CD4-positive, alpha-beta T cell treated with Interferon alpha-2 for 1 hour (primary cell): ENCODE data around the gene HNF1B.

Source experiments
- DNase-seq, 2 donors: peaks; one replicate each; pipeline ENCODE4 v3.0.0-alpha.2; 2020 to 2022

Gene HNF1B

DNA sequence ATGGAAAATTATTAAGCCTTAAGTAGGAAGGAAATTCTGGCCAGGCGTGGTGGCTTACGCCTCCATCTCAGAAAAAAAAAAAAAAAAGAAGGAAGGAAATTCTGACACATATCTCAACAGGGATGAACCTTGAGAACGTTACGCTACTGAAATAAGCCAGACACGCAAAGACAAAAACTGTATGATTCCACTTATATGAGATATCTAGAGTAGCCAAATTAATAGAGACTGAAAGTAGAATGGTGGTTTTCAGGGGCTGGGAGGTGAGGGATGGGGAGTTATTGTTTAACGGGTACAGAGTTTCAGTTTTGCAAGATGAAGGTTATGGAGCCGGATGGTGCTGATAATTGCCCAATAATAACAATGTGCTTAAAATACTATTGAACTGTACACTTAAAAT, 16.2 kb upstream of the HNF1B start:
- DNase-seq: no peak

DNA sequence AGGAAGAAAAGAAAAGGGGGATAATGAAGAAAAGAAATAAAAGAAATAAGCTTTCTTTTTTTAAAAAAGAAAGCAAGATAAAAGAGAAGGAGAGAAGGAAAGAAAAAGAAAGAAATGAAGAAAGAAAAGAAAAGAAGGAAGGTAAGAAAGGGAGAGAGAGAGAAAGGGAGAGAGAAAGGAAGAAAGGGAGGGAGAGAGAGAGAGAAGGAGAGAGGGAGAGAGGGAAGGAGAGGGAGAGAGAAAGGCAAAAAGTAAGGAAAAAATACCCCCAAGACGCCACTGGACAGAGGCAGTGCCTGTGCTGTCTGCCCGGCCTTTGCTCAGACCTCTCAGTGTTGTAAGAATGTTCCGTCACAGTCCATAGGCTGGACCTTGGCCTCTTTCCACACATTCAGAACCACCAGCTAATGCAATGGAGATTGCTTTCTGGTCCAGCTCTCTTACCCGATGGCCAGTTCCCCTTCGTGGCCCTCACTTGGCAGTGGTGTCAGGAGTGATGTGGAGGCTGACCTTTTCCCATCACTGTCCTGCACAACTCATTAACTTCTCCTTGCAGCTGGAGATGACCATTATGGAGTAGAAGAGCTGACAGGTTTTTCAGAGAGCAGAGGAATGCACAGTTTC, 14.3 kb upstream of the HNF1B start:
- DNase-seq: no peak

DNA sequence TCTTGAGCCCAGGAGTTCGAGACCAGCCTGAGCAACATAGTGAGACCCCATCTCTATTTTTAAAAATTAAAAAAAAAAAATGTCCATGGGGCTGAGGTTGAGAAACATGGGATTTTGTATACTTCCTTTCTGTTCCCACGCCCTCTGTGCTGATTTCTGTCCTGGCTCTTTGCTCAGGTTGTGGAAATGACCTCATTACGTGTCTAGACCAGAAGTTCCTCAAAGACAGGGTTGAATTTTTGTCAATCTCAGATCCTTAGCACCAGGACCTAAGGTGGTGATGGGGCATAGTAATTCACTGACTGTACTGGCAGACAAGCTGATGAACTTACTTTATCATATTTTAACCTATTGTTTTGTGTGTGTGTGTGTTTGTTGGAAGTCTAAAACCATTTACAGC, 11.2 kb upstream of the HNF1B start:
- no peak for DNase-seq

DNA sequence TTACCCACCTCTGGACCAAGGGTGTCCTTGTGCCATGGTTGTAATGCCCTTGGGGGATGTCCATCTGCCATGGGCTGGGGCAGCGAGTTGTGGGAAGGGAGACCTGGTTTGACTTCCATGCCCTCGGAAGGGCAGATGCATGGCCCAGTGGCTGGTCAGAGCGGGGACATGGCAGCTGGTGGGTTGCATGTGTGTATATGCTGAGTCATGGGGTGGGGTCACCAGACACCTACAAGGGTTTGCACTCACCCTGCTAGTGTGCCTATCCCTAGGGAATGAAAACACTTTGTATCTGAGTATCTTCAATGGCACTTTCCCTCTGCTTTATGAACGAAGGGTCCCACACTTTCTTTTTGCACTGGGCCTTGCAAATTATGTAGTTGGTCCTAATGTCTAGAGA, 10.6 kb upstream of the HNF1B start:
- no peak for DNase-seq

DNA sequence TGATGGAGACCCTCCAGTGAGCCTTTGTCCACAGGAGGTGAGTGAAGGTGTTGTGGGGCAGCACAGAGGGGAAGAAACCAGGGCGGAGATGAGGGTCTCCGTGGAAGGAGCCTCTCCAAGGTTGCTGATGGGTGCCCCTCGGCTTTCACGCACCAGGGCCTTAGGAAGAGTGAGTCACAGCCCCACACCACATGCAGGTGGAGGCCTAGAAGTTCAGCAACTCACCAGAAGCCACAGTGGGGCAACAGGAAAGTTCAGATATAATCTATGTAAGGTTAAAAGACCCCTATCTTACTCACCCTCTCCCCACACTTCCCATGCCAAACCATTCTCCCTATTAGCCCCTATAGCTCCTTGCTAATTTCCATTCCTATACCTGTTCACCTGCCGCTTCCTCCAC, 9.5 kb upstream of the HNF1B start:
- no peak for DNase-seq

DNA sequence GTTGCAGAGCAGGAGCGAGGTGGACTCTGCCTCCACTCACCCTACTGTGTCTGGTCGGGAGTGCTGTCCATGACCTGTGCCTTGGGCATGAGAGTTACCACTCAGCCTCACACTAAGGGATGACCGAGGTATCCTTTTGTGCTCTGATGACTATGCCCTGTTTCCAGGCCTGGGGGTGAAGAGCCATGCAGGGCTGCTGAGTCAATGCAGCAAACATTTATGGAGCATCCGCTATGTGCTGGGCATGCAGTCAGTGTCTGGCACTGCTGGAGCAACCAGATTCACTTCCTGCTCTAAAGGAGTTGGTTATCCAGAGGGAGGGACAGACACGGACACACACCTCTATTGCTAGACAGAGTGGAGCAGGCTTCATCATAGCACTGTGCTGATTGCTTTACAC, 7.6 kb upstream of the HNF1B start:
- no peak for DNase-seq

GRCh38 chr17:37750768-37751475, 6.1 kb upstream of the HNF1B start:
- DNase-seq: no peak

DNA sequence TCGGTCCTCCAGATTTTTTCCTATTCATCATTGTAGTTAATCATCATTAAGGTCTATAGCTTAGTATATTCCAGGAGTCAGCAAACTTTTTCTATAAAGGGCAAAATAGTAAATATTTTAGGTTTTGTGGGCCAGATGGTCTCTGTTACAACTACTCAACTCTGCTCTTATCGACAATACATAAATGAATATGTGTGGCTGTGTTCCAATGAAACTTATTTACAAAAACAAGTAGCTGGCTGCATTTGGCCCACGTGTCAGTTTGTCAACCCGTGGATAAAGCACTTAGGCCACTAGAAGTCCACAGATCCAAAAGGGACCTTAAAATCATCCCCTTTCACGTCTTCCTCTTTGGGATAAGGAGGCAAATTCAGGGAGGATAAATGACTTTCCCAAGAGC, 5.4 kb upstream of the HNF1B start:
- no peak for DNase-seq

- no peak for DNase-seq
Observed at GRCh38 chr17:37747222-37747621, 2.4 kb upstream of the HNF1B start.

DNA sequence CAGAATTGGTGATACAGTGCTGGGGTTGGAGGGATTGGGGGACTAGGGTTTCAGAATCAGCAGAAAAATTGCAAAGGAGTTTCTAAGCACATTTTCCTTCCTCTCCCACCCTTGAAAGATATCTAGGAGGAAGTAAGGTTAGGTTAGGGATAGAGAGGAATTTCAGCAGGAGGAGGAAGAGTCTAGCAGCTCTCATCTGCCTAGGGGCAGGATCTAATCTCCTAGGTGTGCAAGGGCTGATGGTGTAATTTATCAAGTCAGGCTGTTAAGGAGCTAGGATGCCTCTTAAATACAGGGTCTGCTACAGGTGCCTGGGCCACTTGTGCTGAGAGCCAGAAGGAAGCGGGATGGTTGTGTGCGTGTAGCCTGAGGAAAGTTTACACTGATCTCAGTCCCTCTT, 1.8 kb upstream of the HNF1B start:
- no peak for DNase-seq

- DNase-seq: no peak
Observed at GRCh38 chr17:37745801-37746426, 1.1 kb upstream of the HNF1B start.

GRCh38 chr17:37744633-37744927, 279 bp downstream of the HNF1B start:
- DNase-seq: no peak

DNA sequence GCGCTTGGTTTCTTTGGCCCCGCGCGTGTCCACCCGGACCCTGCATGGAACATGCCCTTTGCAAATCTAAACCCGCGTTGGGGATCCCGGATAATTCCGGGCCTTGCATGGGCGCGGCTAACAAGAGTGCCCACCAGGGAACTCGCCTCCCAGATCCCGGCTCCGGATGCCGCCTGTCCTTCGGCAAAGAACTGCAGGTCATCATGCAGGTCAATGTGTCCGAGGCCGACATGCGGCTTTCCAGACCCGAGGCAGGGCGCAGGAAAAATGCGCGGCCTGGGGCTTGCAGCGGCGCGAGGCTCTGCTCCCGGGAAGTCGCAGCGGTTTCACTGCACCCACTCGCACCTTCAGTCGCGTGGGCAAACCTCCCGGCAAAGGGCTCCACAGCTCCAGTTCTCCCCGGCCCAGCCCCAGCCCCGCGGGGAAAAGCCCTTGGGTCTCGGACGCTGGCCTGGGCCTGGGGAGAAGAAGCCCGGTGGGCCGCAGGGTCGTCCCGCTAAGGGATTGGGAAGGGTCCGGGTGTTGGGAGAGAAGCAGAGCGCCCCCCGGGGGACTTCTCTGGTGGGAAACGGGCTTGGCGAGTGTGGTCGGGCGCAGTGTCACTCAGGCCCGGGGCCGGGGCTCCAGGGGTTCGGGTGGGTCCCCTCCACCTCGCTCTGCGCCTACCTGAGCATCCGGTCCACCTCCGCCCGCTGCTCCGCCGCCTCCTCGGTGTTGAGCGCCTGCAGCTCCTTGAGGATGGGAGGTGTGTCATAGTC, 805 bp downstream of the HNF1B start:
- no peak for DNase-seq

DNA sequence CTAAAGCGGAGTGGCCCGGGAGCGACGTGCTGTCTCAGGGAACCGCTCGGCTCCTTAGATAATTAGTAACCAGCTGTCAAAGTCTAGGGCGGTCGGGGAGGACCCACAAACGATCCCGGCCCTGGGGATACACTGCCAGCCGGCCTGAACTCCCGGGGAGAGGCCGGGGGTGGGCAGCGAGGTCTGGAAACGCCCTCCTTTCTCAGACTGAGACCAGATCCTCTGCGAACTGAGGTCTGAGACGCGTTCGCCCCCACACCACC, 1.3 kb downstream of the HNF1B start:
- no peak for DNase-seq

- DNase-seq: no peak
Observed at GRCh38 chr17:37742762-37743611, 1.9 kb downstream of the HNF1B start.

GRCh38 chr17:37742116-37742761, 2.6 kb downstream of the HNF1B start:
- DNase-seq: no peak

DNA sequence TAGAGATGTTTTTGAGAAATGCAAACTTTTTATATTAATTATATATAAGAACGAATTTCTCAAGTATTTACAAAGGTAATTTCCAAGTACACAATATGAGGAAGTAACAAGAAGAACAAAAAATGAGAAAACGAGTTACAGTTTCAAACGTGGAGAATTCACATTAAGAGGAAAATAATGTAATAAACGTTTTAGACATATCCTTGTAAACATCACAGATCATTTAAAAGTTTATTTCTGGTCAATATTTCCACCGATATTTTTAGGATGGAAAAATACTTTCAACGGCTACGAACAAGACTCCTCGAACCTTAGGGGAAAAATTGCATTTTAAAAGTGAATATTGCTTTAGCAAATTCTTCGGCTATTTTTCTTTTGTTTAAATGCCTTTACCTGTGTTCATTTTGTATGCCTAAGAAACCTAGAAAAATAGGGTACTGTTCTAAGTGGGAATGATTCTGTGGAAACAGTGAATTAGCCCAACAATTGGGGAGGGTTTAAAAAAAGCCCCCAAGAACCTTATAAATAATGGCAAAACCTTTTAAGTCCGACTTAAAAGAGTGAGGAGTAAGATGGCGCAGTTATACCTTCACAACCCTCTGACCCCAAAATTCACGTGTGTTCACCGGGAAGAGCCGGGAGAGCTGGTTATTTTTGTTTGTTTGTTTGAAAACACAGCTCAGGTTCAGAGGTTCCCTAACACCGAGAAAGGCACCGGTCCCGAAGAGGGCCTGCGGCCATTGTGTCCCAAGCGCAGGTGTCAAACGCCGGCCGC, 3.3 kb downstream of the HNF1B start:
- DNase-seq: no peak

- no peak for DNase-seq
Observed at GRCh38 chr17:37740915-37741314, 3.9 kb downstream of the HNF1B start.

- no peak for DNase-seq
Observed at GRCh38 chr17:37737971-37738370, 6.9 kb downstream of the HNF1B start.

- DNase-seq: no peak
Observed at GRCh38 chr17:37737081-37737480, 7.8 kb downstream of the HNF1B start.

DNA sequence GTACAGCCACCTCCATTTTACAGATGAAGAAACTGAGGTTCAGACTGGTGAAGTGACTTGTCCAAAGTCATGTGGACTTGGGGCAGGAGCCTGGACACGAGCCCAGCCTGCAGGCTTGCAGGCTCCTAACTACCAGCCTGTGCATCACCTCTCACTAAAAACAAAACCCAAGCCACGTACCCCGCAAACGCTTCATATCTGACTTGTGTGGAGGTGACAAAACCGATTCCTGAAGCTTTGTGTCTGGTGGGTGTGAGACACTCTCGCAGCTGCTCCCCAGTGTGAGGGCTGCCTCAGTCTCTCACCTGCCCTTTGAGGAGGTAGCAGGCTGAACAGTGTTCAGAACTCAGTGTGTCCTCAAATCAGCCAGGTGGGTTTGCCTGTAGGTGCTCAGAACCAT, 8.4 kb downstream of the HNF1B start:
- DNase-seq: no peak

DNA sequence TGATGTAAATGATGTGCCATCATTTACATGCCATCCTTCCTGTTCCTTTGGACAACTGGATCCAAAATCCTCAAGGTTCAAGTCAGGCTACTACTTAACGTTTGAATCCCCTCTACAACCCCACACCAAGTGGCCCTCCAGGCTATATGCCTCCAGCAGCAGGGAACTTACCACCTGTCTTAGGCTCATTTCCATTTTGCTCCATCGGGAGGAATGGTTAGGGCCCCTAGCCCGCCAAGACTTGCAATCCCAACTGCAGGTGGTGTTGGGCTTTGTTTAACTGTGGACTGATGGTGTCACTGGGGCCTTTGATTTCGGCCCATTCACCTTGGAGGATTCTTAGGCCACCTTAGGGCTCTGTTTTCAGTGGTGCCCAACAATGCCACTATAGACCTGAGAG, 9.7 kb downstream of the HNF1B start:
- DNase-seq: no peak
